Natural killer cell (primary cell): ENCODE results near the gene ACTL9. TPM values are rescaled to one million over a fixed set of nuclear protein-coding genes. Genes with fewer than 3 reads are reported as not detected.

Experiments used
- ATAC-seq, 3 donors: fragments of 150-1000 bp in 2 of 3; fragments of 200-7000 bp in 1 of 3; cut with Tn5 transposase; 1 replicate in 1 of 3; 2 replicates in 2 of 3; pipeline ENCODE4 v1.10.0; 2021; ENCODE audit warnings: mild to moderate bottlenecking in 2 of 3, moderate library complexity in 2 of 3
- DNase-seq, 2 donors: peaks; one replicate each; pipeline versions ENCODE4 v3.0.0 to v3.0.0-alpha.2; 2013 to 2021; ENCODE audit warnings: mixed read lengths in 1 of 2
- H3K27ac ChIP-seq: one replicate; pipeline ENCODE4 v1.5.1; 2013; ENCODE audit warnings: mild to moderate bottlenecking, low read length
- H3K27me3 ChIP-seq: one replicate; pipeline ENCODE4 v1.6.1; 2013; ENCODE audit warnings: low read length; ENCODE audit not compliant: control insufficient read depth, insufficient read depth
- H3K36me3 ChIP-seq: one replicate; pipeline ENCODE4 v1.6.1; 2013; ENCODE audit warnings: low read length; ENCODE audit not compliant: control insufficient read depth, insufficient read depth
- H3K4me1 ChIP-seq: one replicate; pipeline ENCODE4 v1.6.1; 2013; ENCODE audit warnings: low read length; ENCODE audit not compliant: control insufficient read depth, insufficient read depth
- H3K4me3 ChIP-seq: one replicate; pipeline ENCODE4 v1.5.1; 2013; ENCODE audit warnings: low read length
- H3K9me3 ChIP-seq: one replicate; pipeline ENCODE4 v1.6.1; 2013; ENCODE audit warnings: low read length; ENCODE audit not compliant: control insufficient read depth, insufficient read depth
- H3K27ac Mint-ChIP-seq, 2 donors: one replicate each; pipeline ENCODE4 v1.8.0; 2022; ENCODE audit warnings: mild to moderate bottlenecking in 2 of 2, mixed read lengths in 2 of 2, moderate library complexity in 1 of 2
- H3K27me3 Mint-ChIP-seq, 2 donors: one replicate each; pipeline ENCODE4 v1.8.0; 2022; ENCODE audit warnings: low read depth in 2 of 2, mixed read lengths in 2 of 2
- H3K36me3 Mint-ChIP-seq: one replicate; pipeline ENCODE4 v1.8.0; 2022; ENCODE audit warnings: mixed read lengths
- H3K4me1 Mint-ChIP-seq, 2 donors: one replicate each; pipeline ENCODE4 v1.8.0; 2022; ENCODE audit warnings: mixed read lengths in 2 of 2
- H3K4me3 Mint-ChIP-seq: one replicate; pipeline ENCODE4 v1.8.0; 2022; ENCODE audit warnings: mild to moderate bottlenecking, moderate library complexity, mixed read lengths
- H3K9me3 Mint-ChIP-seq, 2 donors: one replicate each; pipeline ENCODE4 v1.8.0; 2022; ENCODE audit warnings: mixed read lengths in 2 of 2
- CTCF ChIP-seq: fragments of 200-600 bp; IDR thresholded peaks from one replicate; pipeline ENCODE4 v1.8.0; 2022; ENCODE audit warnings: antibody characterized with exemption
- WGBS: methylation state at CpG from one replicate; pipeline ENCODE4 v1.1.7; 2013; ENCODE audit warnings: missing lambda C conversion rate; ENCODE audit not compliant: insufficient coverage; 5-methylcytosine and 5-hydroxymethylcytosine counted together
- intact Hi-C: fragments of 100-400 bp; cut with micrococcal nuclease; formaldehyde crosslinking; loops from one replicate; pipeline ENCODE4 v1.14.2; 2022
- total RNA-seq, 4 donors: library from RNA; stranded (reverse); fragments of 120-200 nt in 1 of 4; gene quantifications; one replicate each; pipeline versions ENCODE4 v1.2.3 to v1.2.4, GENCODE V29; 2013 to 2022

The ACTL9 gene
- total RNA-seq, 3 donors from 2014 or later (not counting 1 experiment from before 2014, with no cell fraction given) = not detected

- intact Hi-C loops = loop anchor here (2.0 kb wide), 1 partner anchor 115 kb away; no protein-coding TSS in a partner anchor
- DNase-seq = no peak
- no peaks in the 10 kb centered on the region for H3K36me3 ChIP-seq
- Mint-ChIP-seq H3K27me3 (peaks cover 0 to 20% of the 10 kb centered on the region in 2 donors), H3K4me1 (peaks cover 20 to 54% of the 10 kb centered on the region in 2 donors), H3K36me3 (no peaks in the 10 kb centered on the region), H3K4me3 (no peak overlapping the region), H3K9me3 (no peaks in the 10 kb centered on the region), H3K27ac (peak overlapping the region in 1 of 2 donors; percentile 19)
- H3K4me1 ChIP-seq = peaks cover 41% of the 10 kb centered on the region
- no peak for ATAC-seq
- WGBS = 88% methylated on average over 6 of the region's 6 CpGs
- no peaks in the 10 kb centered on the region for H3K27me3 ChIP-seq
- H3K4me3 ChIP-seq = no peak overlapping the region
- no peak overlapping the region for H3K27ac ChIP-seq
- TF ChIP-seq CTCF = no peak
- no peaks in the 10 kb centered on the region for H3K9me3 ChIP-seq
These were observed 2.7 kb downstream of the ACTL9 start for GRCh38 chr19:8695911-8696310.

GRCh38 chr19:8695501-8695900, 3.1 kb downstream of the ACTL9 start:
- no peak overlapping the region for H3K27ac ChIP-seq
- ATAC-seq = no peak
- no peak for TF ChIP-seq CTCF
- WGBS = 91% methylated on average over 6 of the region's 6 CpGs
- intact Hi-C loops = loop anchor here (2.0 kb wide), 1 partner anchor 115 kb away; no protein-coding TSS in a partner anchor
- H3K4me1 ChIP-seq = peaks cover 38% of the 10 kb centered on the region
- no peaks in the 10 kb centered on the region for H3K36me3 ChIP-seq
- no peaks in the 10 kb centered on the region for H3K36me3 Mint-ChIP-seq
- H3K4me3 ChIP-seq = no peak overlapping the region
- DNase-seq = no peak
- H3K27me3 Mint-ChIP-seq = peaks cover 0 to 20% of the 10 kb centered on the region in 2 donors
- H3K27me3 ChIP-seq = no peaks in the 10 kb centered on the region
- H3K9me3 Mint-ChIP-seq = no peaks in the 10 kb centered on the region
- no peak overlapping the region for H3K27ac Mint-ChIP-seq
- H3K4me3 Mint-ChIP-seq = no peak overlapping the region
- H3K4me1 Mint-ChIP-seq = peaks cover 17 to 55% of the 10 kb centered on the region in 2 donors
- H3K9me3 ChIP-seq = no peaks in the 10 kb centered on the region

- no peaks in the 10 kb centered on the region for H3K36me3 ChIP-seq
- Mint-ChIP-seq H3K4me1 (peaks cover 8 to 39% of the 10 kb centered on the region in 2 donors), H3K4me3 (no peak overlapping the region), H3K9me3 (no peaks in the 10 kb centered on the region), H3K36me3 (no peaks in the 10 kb centered on the region), H3K27me3 (peaks cover 0 to 14% of the 10 kb centered on the region in 2 donors), H3K27ac (peak overlapping the region in 1 of 2 donors; percentile 31)
- ATAC-seq (no peak), DNase-seq (no peak)
- no peak for TF ChIP-seq CTCF
- no peak overlapping the region for H3K27ac ChIP-seq
- intact Hi-C loops = no loop called here
- 41% methylated on average over 4 of the region's 5 CpGs for WGBS
- no peaks in the 10 kb centered on the region for H3K27me3 ChIP-seq
- peaks cover 27% of the 10 kb centered on the region for H3K4me1 ChIP-seq
- H3K9me3 ChIP-seq = no peaks in the 10 kb centered on the region
- no peak overlapping the region for H3K4me3 ChIP-seq
These were observed 7.6 kb downstream of the ACTL9 start for GRCh38 chr19:8690753-8691539.
